Colonic mucosa (tissue), 4 donors: Measurements from ENCODE around the gene AKNA. TPM values are rescaled to one million over a fixed set of nuclear protein-coding genes. Genes with fewer than 3 reads are reported as not detected.
"Not testable (repeated sequence)": the region's sequence is repeated elsewhere in the genome, so short reads cannot be mapped to it uniquely, and the experiment has no call there.

Experiments
- DNase-seq: peaks from one replicate; pipeline ENCODE4 v3.0.0-alpha.2; 2020
- H3K27ac ChIP-seq: fragments of 200-600 bp; one replicate; pipeline ENCODE4 v1.8.0; 2021
- H3K27me3 ChIP-seq: fragments of 200-600 bp; one replicate; pipeline ENCODE4 v1.8.0; 2021
- H3K36me3 ChIP-seq: fragments of 200-600 bp; one replicate; pipeline ENCODE4 v1.8.0; 2021
- H3K4me1 ChIP-seq: fragments of 200-600 bp; one replicate; pipeline ENCODE4 v1.8.0; 2021; ENCODE audit warnings: mild to moderate bottlenecking
- H3K4me3 ChIP-seq: fragments of 200-600 bp; one replicate; pipeline ENCODE4 v1.8.0; 2021
- H3K9ac ChIP-seq, 2 donors: one replicate each; pipeline ENCODE4 v1.7.0; 2013; ENCODE audit warnings: control low read depth in 2 of 2, low read depth in 2 of 2, low read length in 2 of 2
- H3K9me3 ChIP-seq: fragments of 200-600 bp; one replicate; pipeline ENCODE4 v1.8.0; 2021
- CTCF ChIP-seq: fragments of 200-600 bp; IDR thresholded peaks from one replicate; pipeline ENCODE4 v1.8.0; 2022; ENCODE audit warnings: antibody characterized with exemption, mild to moderate bottlenecking
- intact Hi-C: fragments of 100-400 bp; cut with DNase I; formaldehyde crosslinking; loops from one replicate; pipeline ENCODE4 v1.14.1; 2022
- total RNA-seq, 2 donors: library from RNA; stranded (reverse); fragmentation: NEBNext Ultra II Directional in 1 of 2; extraction: Animal tissue kit (Norgen Biotek cat#: 25700) in 1 of 2; gene quantifications; one replicate each; pipeline ENCODE4 v1.2.1, GENCODE V29; 2021
- donor health status: healthy.
- donor health status: DM: no; HTN: no; CAD: no.
- donor health status: DM: no; HTN: no; CAD: no.

AKNA gene
- total RNA-seq, 2 donors from 2014 or later = 26.9 to 44.9 TPM

GRCh38 chr9:114334490-114334889 is 53.3 kb downstream of the AKNA start:
- no peak overlapping the region for H3K27ac ChIP-seq
- H3K4me1 ChIP-seq = no peaks in the 10 kb centered on the region
- H3K36me3 ChIP-seq = peaks cover 9% of the 10 kb centered on the region
- no peak for DNase-seq
- no peak for TF ChIP-seq CTCF
- no peaks in the 10 kb centered on the region for H3K9me3 ChIP-seq
- intact Hi-C loops = no loop called here
- no peak overlapping the region for H3K9ac ChIP-seq
- H3K27me3 ChIP-seq = no peaks in the 10 kb centered on the region
- H3K4me3 ChIP-seq = no peak overlapping the region

- DNase-seq, H3K4me1 ChIP-seq, H3K36me3 ChIP-seq, H3K4me3 ChIP-seq, intact Hi-C loops, H3K9me3 ChIP-seq, H3K27ac ChIP-seq, H3K27me3 ChIP-seq, H3K9ac ChIP-seq: not testable (repeated sequence)
Observed at GRCh38 chr9:114333718-114334117, 54.1 kb downstream of the AKNA start.

GRCh38 chr9:114332474-114333040 is 55.2 kb downstream of the AKNA start:
- H3K9ac ChIP-seq, DNase-seq, H3K36me3 ChIP-seq, H3K9me3 ChIP-seq, H3K27me3 ChIP-seq, intact Hi-C loops, H3K4me1 ChIP-seq, H3K4me3 ChIP-seq, H3K27ac ChIP-seq: not testable (repeated sequence)

GRCh38 chr9:114331229-114332195 is 56.3 kb downstream of the AKNA start:
- H3K9me3 ChIP-seq, H3K4me1 ChIP-seq, H3K9ac ChIP-seq, H3K27ac ChIP-seq, intact Hi-C loops, DNase-seq, H3K4me3 ChIP-seq, H3K36me3 ChIP-seq, H3K27me3 ChIP-seq: not testable (repeated sequence)

- Histone ChIP-seq H3K27ac (no peak overlapping the region), H3K9me3 (no peaks in the 10 kb centered on the region), H3K9ac (no peak overlapping the region), H3K27me3 (no peaks in the 10 kb centered on the region), H3K36me3 (no peaks in the 10 kb centered on the region), H3K4me1 (no peaks in the 10 kb centered on the region), H3K4me3 (no peak overlapping the region)
- TF ChIP-seq CTCF = no peak
- DNase-seq = no peak
- intact Hi-C loops = no loop called here
Observed at GRCh38 chr9:114330636-114331035, 57.1 kb downstream of the AKNA start.

- H3K27me3 ChIP-seq, intact Hi-C loops, DNase-seq, H3K27ac ChIP-seq, H3K9me3 ChIP-seq, H3K4me3 ChIP-seq, H3K36me3 ChIP-seq, H3K9ac ChIP-seq, H3K4me1 ChIP-seq: not testable (repeated sequence)
Observed at GRCh38 chr9:114329625-114330022, 58.2 kb downstream of the AKNA start, which contains the start of gene ORM2. ORM2 (plus strand) TSS chr9:114329869; CDS start chr9:114329905, 36 bp downstream.

GRCh38 chr9:114328937-114329624 is 58.7 kb downstream of the AKNA start:
- H3K9me3 ChIP-seq, H3K9ac ChIP-seq, H3K4me1 ChIP-seq, H3K27me3 ChIP-seq, H3K4me3 ChIP-seq, H3K36me3 ChIP-seq, H3K27ac ChIP-seq, intact Hi-C loops, DNase-seq: not testable (repeated sequence)

- intact Hi-C loops, H3K9me3 ChIP-seq, H3K4me3 ChIP-seq, H3K9ac ChIP-seq, H3K4me1 ChIP-seq, H3K27ac ChIP-seq, DNase-seq, H3K27me3 ChIP-seq, H3K36me3 ChIP-seq: not testable (repeated sequence)
Observed at GRCh38 chr9:114328357-114328820, 59.4 kb downstream of the AKNA start.
